ENCODE data around the gene NAAA. TPM values are rescaled to one million over a fixed set of nuclear protein-coding genes. Genes with fewer than 3 reads are reported as not detected.
A peak's percentile ranks its signal among the peaks of the same experiment; 100 is the strongest.
"Not testable (repeated sequence)": the region's sequence is repeated elsewhere in the genome, so short reads cannot be mapped to it uniquely, and the experiment has no call there.

Gene NAAA
- total RNA-seq, 4 donors from 2014 or later, result 54.2 to 93.5 (median 68.5) TPM

DNA sequence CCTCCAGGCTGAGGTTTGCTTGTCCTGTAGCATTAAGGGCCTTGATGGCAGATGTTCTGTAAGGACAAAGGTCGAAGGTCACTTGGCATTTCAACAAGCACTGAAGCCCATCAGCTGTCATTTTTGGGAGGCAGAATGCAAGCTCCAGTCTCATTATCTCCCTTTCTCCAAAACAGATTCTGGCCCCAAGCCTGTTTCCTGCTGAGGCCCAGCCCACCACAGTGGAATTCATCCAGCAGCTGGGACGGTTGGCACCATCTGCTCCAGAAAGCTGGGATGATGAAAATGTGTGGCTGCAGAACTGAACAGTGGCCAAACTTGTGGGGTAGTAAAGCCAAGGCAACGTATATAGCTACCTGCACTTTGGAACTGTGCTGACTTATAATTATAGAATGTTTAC lies 20.9 kb downstream of the NAAA start:
- Histone ChIP-seq H3K4me3 (replicated peaks in 1 of 3) (no peak overlapping the region), H3K27me3 (no peaks in the 10 kb centered on the region), H3K4me1 (no peaks in the 10 kb centered on the region), H3K9me3 (no peaks in the 10 kb centered on the region), H3K27ac (no peak overlapping the region), H3K36me3 (peaks cover 0 to 6% of the 10 kb centered on the region in 2 donors)
- intact Hi-C loops (cut with DNase I), result no loop called here
- 75 to 82% methylated on average over 3 of the region's 3 CpGs for WGBS, 2 donors
- DNase-seq, result no peak
- TF ChIP-seq, protein P1, sequence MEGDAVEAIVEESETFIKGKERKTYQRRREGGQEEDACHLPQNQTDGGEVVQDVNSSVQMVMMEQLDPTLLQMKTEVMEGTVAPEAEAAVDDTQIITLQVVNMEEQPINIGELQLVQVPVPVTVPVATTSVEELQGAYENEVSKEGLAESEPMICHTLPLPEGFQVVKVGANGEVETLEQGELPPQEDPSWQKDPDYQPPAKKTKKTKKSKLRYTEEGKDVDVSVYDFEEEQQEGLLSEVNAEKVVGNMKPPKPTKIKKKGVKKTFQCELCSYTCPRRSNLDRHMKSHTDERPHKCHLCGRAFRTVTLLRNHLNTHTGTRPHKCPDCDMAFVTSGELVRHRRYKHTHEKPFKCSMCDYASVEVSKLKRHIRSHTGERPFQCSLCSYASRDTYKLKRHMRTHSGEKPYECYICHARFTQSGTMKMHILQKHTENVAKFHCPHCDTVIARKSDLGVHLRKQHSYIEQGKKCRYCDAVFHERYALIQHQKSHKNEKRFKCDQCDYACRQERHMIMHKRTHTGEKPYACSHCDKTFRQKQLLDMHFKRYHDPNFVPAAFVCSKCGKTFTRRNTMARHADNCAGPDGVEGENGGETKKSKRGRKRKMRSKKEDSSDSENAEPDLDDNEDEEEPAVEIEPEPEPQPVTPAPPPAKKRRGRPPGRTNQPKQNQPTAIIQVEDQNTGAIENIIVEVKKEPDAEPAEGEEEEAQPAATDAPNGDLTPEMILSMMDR (IDR thresholded peaks at IDR 0.05), result no peak
- TF ChIP-seq POLR2A (IDR thresholded peaks at IDR 0.05), result no peak

DNA sequence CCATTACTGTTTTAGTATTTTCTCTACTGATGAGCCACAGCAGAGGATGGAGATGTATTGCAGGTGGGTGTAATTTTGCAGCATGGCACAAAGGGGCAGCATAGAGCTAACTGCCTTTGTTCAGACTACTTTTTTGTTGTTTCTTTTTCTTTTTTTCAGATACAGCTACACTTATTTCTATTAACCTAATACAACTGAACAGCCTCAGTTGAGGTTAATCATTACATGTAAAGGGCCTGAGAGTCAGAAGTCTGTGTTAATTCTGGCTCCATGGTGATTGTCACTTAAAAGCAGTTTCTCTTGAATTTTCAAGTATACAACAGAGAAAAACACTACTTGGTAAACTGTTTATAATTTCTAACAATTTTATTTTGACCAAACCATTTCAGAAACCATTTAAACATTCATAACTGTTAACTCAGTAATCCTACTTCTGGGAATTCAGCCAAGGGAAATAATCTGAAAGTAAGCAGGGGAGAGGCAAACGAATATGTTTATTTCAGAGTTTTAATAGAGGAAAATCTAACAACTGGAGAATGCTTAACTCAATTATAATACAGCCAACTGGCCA lies 24.6 kb downstream of the NAAA start:
- no peak overlapping the region for H3K27ac ChIP-seq
- WGBS, 2 donors, result 46 to 61% methylated on average over 1 of the region's 1 CpG
- intact Hi-C loops (cut with DNase I), result no loop called here

DNA sequence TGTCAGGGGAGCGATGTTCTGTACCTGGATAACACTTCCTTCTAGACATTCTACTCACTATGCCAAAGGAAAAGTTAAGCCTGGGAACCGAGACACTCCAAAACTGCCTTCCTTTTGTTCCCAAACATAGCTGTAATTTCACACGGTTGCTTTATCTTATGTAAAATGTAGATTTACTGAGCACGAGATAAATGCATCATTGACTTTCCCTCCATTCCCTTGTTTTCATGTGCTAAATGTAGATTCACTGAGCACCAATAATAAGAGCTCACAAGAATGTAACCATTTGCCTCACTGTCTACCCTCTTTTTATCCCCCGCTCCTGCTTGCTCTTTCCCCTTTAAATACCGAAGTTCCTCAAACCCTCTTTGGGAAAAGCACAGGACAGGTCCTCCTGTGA lies 27.8 kb downstream of the NAAA start:
- 55 to 70% methylated on average over 6 of the region's 6 CpGs for WGBS, 2 donors
- Histone ChIP-seq H3K9me3 (no peaks in the 10 kb centered on the region), H3K4me1 (no peaks in the 10 kb centered on the region), H3K27ac (no peak overlapping the region), H3K36me3 (no peaks in the 10 kb centered on the region), H3K4me3 (replicated peaks in 1 of 3) (no peak overlapping the region), H3K27me3 (no peaks in the 10 kb centered on the region)
- no peak for DNase-seq
- TF ChIP-seq, protein P1 (IDR thresholded peaks at IDR 0.05), result no peak
- no peak for TF ChIP-seq POLR2A (IDR thresholded peaks at IDR 0.05)
- intact Hi-C loops (cut with DNase I), result no loop called here

More for the DNA sequence above, 24.6 kb downstream of the NAAA start:
- no peaks in the 10 kb centered on the region for H3K4me1 ChIP-seq
- no peak overlapping the region for H3K4me3 ChIP-seq (replicated peaks in 1 of 3)
- H3K27me3 ChIP-seq, result no peaks in the 10 kb centered on the region
- DNase-seq, result peak in 1 of 2 donors; percentile 13
- no peak for TF ChIP-seq POLR2A (IDR thresholded peaks at IDR 0.05)
- TF ChIP-seq, protein P1 (IDR thresholded peaks at IDR 0.05), result peak; percentile 53 to 88 (median 66)
- H3K36me3 ChIP-seq, result peaks cover 0 to 5% of the 10 kb centered on the region in 2 donors
- H3K9me3 ChIP-seq, result no peaks in the 10 kb centered on the region

DNA sequence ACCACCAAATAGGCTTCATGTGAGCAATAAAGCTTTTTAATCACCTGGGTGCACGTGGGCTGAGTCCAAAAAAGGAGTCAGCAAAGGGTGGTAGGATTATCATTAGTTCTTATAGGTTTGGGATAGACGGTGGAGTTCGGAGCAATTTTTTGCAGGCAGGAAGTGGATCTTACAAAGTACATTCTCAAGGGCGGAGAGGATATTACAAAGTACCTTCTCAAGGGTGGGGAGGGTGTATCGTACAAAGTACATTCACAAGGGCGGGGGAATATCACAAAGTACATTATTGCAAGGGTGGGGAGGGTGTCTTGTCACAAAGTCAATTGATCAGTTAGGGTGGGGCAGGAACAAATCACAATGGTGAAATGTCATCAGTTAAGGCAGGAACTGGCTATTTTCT lies 30.0 kb downstream of the NAAA start:
- H3K4me1 ChIP-seq; intact Hi-C loops (cut with DNase I); H3K9me3 ChIP-seq; H3K27me3 ChIP-seq; H3K36me3 ChIP-seq; DNase-seq; H3K27ac ChIP-seq; H3K4me3 ChIP-seq (replicated peaks in 1 of 3): not testable (repeated sequence)
- 95% methylated on average over 6 of the region's 6 CpGs for WGBS, 2 donors

DNA sequence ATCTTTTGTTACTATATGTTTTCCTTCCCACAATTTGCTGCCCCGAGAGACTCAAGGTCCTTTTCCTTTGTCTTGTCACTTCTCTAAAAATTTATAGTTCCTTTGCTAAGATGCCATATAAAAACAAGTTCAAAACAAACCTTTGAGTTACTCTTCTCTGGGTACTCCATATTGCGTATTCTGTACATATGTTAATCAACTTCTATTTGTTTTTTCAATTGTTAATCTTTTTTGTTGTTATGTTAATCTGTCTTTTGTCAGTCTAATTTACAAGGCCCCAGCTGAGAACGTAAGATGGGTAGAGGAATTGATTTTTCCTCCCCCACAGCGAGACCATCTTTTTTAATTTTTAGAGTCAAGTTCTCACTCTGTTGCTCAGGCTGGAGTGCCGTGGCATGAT lies 31.4 kb downstream of the NAAA start:
- intact Hi-C loops (cut with DNase I), result no loop called here
- H3K9me3 ChIP-seq, result no peaks in the 10 kb centered on the region
- no peaks in the 10 kb centered on the region for H3K27me3 ChIP-seq
- 93 to 94% methylated on average over 5 of the region's 5 CpGs for WGBS, 2 donors
- no peaks in the 10 kb centered on the region for H3K36me3 ChIP-seq
- TF ChIP-seq, protein P1 (IDR thresholded peaks at IDR 0.05), result no peak
- TF ChIP-seq POLR2A (IDR thresholded peaks at IDR 0.05), result no peak
- no peak overlapping the region for H3K27ac ChIP-seq
- no peak for DNase-seq
- no peaks in the 10 kb centered on the region for H3K4me1 ChIP-seq
- no peak overlapping the region for H3K4me3 ChIP-seq (replicated peaks in 1 of 3)
